ENCODE data around the gene CCNH.

Gene CCNH

DNA sequence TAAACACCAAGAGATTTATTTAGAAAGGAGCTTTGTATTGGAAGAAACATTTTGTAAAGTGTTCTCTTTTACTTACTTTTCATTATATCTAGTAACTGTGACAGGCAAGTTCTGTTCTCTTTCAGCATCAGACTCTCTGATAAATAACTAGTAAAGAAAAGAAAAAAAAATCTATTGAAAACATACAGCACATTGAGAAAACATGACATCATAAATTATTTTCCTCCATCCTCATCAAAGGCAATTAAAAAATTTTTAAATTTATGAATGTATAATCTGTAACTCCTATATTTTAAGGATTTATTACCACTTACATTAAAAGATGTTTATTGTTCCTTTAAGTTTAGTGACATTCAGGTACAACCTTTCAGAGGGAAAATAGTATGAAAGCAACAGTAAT is 11.1 kb downstream of the CCNH start:
- Histone ChIP-seq H3K36me3 (replicated peaks; ENCODE audit: low read depth, low read length) (peaks cover 35% of the 10 kb centered on the region), H3K4me2 (ENCODE audit: low read length) (no peak overlapping the region), H2AFZ (ENCODE audit: low read depth, low read length) (no peak overlapping the region), H3K9ac (ENCODE audit: low read length) (no peak overlapping the region), H3K9me3 (ENCODE audit: insufficient read depth, low read length) (no peaks in the 10 kb centered on the region), H3K4me1 (ENCODE audit: low read length) (no peaks in the 10 kb centered on the region), H3K79me2 (ENCODE audit: low read length) (no peaks in the 10 kb centered on the region), H3K27me3 (ENCODE audit: low read depth, low read length) (no peaks in the 10 kb centered on the region), H3K4me3 (ENCODE audit: low read length) (no peak overlapping the region), H3K27ac (ENCODE audit: low read length) (no peak overlapping the region), H4K20me1 (ENCODE audit: insufficient read depth, low read length) (no peaks in the 10 kb centered on the region)
- TF ChIP-seq CTCF (IDR thresholded peaks at IDR 0.05; ENCODE audit: low read depth, low read length) (no peak), EZH2phosphoT487 (IDR thresholded peaks at IDR 0.05; ENCODE audit: low read depth) (no peak)

GRCh38 chr5:87400305-87400899 is 12.3 kb downstream of the CCNH start:
- H3K9me3 ChIP-seq (ENCODE audit: insufficient read depth, low read length) = no peaks in the 10 kb centered on the region
- H3K27me3 ChIP-seq (ENCODE audit: low read depth, low read length) = no peaks in the 10 kb centered on the region
- H3K4me2 ChIP-seq (ENCODE audit: low read length) = no peak overlapping the region
- no peaks in the 10 kb centered on the region for H3K79me2 ChIP-seq (ENCODE audit: low read length)
- no peak overlapping the region for H2AFZ ChIP-seq (ENCODE audit: low read depth, low read length)
- TF ChIP-seq CTCF (IDR thresholded peaks at IDR 0.05; ENCODE audit: low read depth, low read length) = peak; percentile 56
- no peak for TF ChIP-seq EZH2phosphoT487 (IDR thresholded peaks at IDR 0.05; ENCODE audit: low read depth)
- no peaks in the 10 kb centered on the region for H3K4me1 ChIP-seq (ENCODE audit: low read length)
- no peak overlapping the region for H3K4me3 ChIP-seq (ENCODE audit: low read length)
- no peak overlapping the region for H3K27ac ChIP-seq (ENCODE audit: low read length)
- H3K36me3 ChIP-seq (replicated peaks; ENCODE audit: low read depth, low read length) = peaks cover 35% of the 10 kb centered on the region
- H3K9ac ChIP-seq (ENCODE audit: low read length) = no peak overlapping the region
- H4K20me1 ChIP-seq (ENCODE audit: insufficient read depth, low read length) = no peaks in the 10 kb centered on the region

- H4K20me1 ChIP-seq (ENCODE audit: insufficient read depth, low read length) = no peaks in the 10 kb centered on the region
- no peak overlapping the region for H3K27ac ChIP-seq (ENCODE audit: low read length)
- H3K36me3 ChIP-seq (replicated peaks; ENCODE audit: low read depth, low read length) = peaks cover 37% of the 10 kb centered on the region
- no peak overlapping the region for H3K9ac ChIP-seq (ENCODE audit: low read length)
- no peak overlapping the region for H3K4me3 ChIP-seq (ENCODE audit: low read length)
- no peaks in the 10 kb centered on the region for H3K4me1 ChIP-seq (ENCODE audit: low read length)
- no peaks in the 10 kb centered on the region for H3K79me2 ChIP-seq (ENCODE audit: low read length)
- H3K4me2 ChIP-seq (ENCODE audit: low read length) = no peak overlapping the region
- H3K27me3 ChIP-seq (ENCODE audit: low read depth, low read length) = no peaks in the 10 kb centered on the region
- no peaks in the 10 kb centered on the region for H3K9me3 ChIP-seq (ENCODE audit: insufficient read depth, low read length)
- H2AFZ ChIP-seq (ENCODE audit: low read depth, low read length) = no peak overlapping the region
- TF ChIP-seq EZH2phosphoT487 (IDR thresholded peaks at IDR 0.05; ENCODE audit: low read depth) = no peak
Measured at GRCh38 chr5:87399720-87400119, 13.0 kb downstream of the CCNH start.

DNA sequence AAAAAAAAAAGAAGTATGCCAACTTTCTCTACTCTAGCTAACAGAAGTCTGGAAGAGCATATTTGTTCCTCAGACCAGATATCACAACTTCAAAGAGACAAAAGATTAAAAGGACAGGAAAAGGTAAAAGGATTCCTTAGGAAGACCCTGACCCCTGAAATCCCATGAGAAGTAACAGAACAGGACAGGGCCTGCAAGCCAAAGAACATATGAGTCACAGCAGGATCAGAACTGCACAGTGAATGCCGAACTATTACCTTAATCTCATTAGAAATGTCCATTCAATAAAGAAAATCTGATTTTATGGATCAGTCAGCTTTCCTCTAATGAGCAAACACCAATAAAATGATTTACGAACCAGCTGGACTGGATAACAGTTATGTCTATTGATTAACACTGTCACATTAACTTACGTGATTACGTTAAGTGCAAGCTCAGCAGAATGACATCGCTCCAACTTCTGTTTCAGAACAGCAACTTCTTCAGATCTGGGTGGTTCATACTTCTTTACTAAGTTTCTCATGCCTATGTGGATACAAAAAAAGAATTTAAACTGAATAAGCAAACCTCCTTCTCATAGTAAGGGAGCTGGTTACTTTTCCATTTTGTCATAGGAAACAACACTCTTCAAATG is 13.6 kb downstream of the CCNH start:
- Histone ChIP-seq H4K20me1 (ENCODE audit: insufficient read depth, low read length) (no peaks in the 10 kb centered on the region), H3K4me2 (ENCODE audit: low read length) (no peak overlapping the region), H3K4me1 (ENCODE audit: low read length) (no peaks in the 10 kb centered on the region), H3K9me3 (ENCODE audit: insufficient read depth, low read length) (no peaks in the 10 kb centered on the region), H3K79me2 (ENCODE audit: low read length) (no peaks in the 10 kb centered on the region), H3K9ac (ENCODE audit: low read length) (no peak overlapping the region), H3K4me3 (ENCODE audit: low read length) (no peak overlapping the region), H3K36me3 (replicated peaks; ENCODE audit: low read depth, low read length) (peaks cover 37% of the 10 kb centered on the region), H3K27me3 (ENCODE audit: low read depth, low read length) (no peaks in the 10 kb centered on the region), H3K27ac (ENCODE audit: low read length) (no peak overlapping the region), H2AFZ (ENCODE audit: low read depth, low read length) (no peak overlapping the region)
- TF ChIP-seq EZH2phosphoT487 (IDR thresholded peaks at IDR 0.05; ENCODE audit: low read depth) (no peak), CTCF (IDR thresholded peaks at IDR 0.05; ENCODE audit: low read depth, low read length) (no peak)
